ENCODE measurements around the gene OSBPL10.

DNA sequence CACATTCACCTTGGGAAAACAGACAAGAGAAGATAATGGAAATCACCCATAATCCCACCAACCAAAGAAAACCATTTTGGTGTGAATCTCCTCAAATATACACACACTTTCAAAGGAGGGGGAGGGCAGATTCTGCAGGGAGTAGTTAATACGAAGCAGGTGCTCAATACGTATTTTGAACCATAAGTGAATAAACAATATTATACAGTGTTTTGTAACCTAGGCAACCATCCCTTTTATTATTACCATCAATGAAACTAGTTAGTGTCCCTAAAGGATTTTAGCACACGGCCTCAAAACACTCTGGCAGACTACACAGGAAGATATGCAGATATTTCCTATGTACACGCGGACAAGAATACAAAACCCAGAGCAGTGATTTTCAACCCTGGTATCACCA lies 6.1 kb downstream of the OSBPL10 start:
- TF ChIP-seq, protein P1, sequence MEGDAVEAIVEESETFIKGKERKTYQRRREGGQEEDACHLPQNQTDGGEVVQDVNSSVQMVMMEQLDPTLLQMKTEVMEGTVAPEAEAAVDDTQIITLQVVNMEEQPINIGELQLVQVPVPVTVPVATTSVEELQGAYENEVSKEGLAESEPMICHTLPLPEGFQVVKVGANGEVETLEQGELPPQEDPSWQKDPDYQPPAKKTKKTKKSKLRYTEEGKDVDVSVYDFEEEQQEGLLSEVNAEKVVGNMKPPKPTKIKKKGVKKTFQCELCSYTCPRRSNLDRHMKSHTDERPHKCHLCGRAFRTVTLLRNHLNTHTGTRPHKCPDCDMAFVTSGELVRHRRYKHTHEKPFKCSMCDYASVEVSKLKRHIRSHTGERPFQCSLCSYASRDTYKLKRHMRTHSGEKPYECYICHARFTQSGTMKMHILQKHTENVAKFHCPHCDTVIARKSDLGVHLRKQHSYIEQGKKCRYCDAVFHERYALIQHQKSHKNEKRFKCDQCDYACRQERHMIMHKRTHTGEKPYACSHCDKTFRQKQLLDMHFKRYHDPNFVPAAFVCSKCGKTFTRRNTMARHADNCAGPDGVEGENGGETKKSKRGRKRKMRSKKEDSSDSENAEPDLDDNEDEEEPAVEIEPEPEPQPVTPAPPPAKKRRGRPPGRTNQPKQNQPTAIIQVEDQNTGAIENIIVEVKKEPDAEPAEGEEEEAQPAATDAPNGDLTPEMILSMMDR (conservative IDR thresholded peaks at IDR 0.05 in 1 of 2, IDR thresholded peaks at IDR 0.05 in 1 of 2; ENCODE audit: low read depth in 1 of 2, low read length in 2 of 2): no peak
- no peak for TF ChIP-seq EZH2 (IDR thresholded peaks at IDR 0.05; ENCODE audit: low read length, missing control alignments)

Data from fibroblast of lung (primary cell).